CD4-positive, alpha-beta T cell treated with Interleukin-6 for 4 hours (primary cell): ENCODE results near the gene PLA2G4C.
A peak's percentile ranks its signal among the peaks of the same experiment; 100 is the strongest.
"Not testable (repeated sequence)": the region's sequence is repeated elsewhere in the genome, so short reads cannot be mapped to it uniquely, and the experiment has no call there.

Experiments
- DNase-seq: peaks from one replicate; pipeline ENCODE4 v3.0.0-alpha.2; 2020; ENCODE audit warnings: mixed read lengths

The PLA2G4C gene

DNA sequence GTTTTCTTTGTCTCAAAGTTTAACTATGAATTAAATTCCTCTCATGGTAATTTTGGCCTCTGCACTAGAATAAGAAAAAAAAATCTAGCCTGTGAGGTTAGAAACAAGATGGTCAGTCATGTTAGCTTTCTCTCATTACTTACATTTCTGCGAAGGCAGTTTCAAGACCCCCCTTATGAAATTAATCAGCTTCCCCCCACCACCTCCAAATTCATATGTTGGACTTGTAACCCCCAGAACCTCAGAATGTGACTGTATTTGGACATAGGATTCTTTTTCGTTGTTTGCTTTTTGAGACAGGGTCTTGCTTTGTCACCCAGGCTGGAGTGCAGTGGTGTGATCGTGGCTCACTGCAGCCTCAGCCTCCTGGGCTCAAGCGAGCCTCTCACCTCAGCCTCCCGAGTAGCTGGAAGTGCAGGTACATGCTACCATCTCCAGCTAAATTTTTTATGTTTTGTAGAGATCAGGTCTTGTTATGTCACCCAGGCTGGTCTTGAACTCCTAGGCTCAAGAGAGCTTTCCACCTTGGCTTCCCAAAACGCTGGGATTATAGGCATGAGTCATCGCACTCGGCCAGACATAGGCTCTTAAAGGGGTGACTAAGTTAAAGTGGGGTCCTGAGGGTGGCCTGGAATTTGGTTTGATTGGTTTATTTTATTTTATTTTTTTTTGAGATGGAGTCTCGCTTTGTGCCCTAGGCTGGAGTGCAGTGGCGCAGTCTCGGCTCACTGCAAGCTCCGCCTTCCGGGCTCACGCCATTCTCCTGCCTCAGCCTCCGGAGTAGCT is 1.4 kb downstream of the PLA2G4C start:
- no peak for DNase-seq

DNA sequence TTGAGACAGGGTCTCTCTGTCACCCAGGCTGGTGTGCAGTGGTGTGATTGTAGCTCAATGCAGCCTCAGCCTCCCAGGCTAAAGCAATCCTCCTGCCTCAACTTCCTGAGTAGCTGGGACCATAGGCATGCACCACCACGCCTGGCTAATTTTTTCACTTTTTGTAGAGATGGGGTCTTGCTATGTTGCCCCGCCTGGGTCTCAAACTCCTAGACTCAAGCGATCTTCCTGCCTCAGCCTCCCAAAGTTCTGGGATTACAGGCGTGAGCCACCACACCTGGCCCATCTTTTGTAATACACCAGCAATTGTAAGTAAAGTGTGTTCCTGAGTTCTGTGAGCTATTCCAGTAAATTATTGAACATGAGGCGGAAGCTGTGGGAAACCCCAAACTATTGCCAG is 6.7 kb downstream of the PLA2G4C start:
- no peak for DNase-seq

DNA sequence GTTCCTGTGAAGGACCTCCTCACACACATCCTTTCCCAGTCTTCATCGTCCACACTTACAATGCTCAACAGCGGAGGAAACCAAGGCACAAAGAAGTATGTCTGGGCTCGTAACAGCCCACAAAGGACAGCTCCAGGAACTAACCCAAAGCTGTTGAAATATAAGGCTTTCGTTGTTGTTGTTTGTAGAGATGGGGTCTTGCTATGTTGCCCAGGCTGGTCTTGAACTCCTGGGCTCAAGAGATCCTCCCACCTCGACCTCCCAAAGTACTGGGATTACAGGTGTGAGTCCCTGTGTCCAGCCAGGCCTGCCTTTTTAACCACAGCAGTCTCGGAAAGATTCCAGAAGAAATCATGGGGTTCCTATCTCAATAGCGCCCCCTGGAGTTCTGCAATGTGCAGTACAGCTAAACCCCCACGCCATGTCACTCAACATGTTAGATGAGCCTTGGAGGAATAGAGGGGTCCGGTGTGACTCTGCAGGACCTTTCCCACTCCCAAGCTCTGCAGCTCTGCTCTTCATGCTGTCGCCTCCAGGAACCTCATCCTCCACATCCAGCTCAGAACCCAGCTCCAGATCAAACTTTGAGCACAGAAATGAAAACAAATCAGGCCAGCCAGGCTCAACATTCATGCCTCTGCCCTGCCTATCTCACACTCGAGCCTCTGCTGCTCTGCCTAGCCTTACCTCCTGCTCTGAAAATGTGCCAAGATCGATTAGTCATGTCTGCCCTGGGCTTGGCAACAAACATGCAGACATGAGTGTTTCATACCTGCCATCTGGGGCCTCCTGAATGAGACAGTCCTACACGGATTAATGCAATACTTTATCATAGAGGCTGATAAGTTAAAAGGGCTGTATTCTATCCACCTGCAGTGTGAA is 7.5 kb downstream of the PLA2G4C start:
- DNase-seq = peak; percentile 34

GRCh38 chr19:48095612-48096175 is 14.9 kb downstream of the PLA2G4C start:
- DNase-seq = no peak

DNA sequence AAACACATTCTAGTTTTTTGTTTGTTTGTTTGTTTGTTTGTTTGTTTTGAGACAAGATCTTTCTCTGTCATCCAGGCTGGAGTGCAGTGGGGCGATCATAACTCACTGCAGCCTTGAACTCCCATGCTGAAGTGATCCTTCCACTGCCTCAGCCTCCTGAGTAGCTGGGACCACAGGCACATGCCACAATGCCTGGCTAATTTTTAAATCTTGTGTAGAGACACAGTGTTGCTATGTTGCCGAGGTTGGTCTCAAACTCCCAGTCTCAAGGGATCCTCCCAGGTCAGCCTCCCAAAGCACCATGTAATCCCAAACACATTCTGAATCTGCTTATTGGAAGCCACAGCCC is 15.8 kb downstream of the PLA2G4C start:
- DNase-seq = no peak

- DNase-seq = no peak
Observed at GRCh38 chr19:48094129-48094854, 16.3 kb downstream of the PLA2G4C start.

DNA sequence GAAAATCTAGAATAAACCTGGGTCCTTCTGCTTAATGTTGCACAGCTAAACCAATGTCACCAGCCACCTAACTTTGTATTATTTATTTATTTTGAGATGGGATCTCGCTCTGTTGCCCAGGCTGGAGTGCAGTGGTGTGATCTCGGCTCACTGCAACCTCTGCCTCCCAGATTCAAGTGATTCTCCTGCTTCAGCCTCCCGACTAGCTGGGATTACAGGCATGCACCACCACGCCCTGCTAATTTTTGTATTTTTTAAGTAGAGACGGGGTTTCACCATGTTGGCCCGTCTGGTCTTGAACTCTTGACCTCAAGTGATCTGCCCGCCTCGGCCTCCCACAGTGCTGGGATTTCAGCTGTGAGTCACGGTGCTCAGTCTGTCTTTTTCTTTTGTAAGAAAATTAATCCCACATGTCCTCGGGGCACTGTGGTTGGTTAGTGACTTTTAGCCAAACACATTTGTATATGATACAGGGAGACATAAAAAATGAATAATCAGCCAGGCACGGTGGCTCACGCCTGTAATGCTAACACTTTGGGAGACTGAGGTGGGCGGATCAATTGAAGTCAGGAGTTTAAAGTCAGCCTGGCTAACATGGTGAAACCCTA is 19.4 kb downstream of the PLA2G4C start:
- DNase-seq = not testable (repeated sequence)

DNA sequence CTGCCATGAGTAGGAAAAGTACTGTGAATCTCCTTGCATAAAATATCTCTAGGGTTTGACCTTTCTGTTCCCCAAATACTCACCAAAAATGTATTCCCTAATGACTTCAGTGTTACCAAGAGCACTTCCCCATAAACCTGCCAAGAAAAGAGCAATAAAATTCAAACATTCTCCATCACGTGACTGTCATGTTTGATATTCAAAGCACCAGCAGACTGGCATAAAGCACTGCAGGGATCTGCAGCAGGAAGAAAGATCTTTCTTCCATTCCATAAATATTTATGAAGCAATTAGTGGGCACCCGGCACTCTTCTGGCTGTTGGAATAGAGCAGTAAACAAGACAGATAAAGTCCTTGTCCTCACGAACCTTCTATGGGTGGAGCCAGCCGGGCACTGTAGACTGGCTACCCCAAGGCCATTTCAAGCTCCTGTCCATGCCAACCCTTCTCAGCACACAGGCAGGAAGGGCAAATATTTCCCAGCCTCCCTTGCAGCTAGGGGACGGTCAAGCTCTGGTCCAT is 20.3 kb downstream of the PLA2G4C start:
- DNase-seq = no peak

DNA sequence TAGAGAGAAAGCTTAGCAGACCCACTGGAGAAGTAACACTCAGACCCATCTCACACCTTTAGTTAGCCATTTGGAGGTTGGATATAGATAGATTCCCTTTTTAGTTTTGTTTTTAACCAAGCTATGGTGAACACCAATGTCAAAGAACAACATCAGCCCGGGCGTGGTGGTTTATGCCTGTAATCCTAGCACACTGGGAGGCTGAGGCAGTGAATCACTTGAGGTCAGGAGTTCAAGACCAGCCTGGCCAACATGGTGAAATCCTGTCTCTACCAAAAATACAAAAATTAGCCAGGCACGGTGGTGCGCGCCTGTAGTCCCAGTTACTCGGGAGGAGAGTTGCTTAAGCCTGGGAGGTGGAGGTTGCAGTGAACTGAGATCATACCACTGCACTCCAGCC is 21.6 kb downstream of the PLA2G4C start:
- DNase-seq = not testable (repeated sequence)

DNA sequence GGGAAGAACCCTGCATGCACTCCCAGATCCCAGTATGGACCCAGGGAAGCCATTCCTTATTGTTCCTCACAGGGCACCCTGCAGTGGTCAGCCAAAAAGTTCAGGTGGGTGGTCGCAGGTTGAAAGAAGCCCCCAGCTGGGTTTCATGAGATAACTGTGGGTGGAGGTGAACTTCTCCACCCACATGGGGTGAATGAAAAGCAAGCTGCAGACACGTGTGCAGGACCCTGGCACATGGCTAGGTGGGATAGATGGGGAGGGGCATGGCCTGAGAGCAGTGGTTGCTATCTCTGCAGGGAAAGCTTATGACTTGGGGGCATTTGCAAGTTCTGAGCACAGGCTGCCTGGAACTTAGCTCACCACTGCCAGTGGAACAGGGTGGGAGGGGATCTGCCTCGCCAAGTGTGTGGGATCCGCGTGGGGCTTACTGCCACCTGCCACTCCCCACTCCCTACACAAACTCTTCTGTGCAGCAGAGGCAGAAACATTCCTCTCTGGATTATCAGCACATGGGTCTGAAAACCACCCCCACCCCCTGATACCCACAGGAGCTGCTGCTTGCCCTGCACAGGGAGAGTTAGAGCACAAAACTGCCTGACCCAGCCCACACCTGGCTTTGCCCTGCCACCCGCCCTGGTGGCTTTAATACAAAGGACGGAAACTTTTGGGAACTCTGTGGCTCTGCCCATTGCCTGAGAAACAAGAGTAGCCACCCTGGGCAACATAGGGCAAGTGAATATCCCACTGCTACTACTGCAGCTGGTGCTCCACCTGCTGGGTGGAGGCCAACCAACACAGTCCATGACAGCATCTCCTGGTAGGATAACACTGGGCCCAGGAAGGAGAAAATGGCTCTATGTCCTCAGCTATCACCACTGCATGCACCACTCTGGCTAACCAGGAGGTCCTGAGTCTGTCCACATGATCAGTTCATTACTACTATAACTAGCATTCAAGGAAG is 24.4 kb downstream of the PLA2G4C start:
- DNase-seq = no peak

GRCh38 chr19:48085076-48085475 is 25.5 kb downstream of the PLA2G4C start:
- DNase-seq = no peak

GRCh38 chr19:48081106-48081505 is 29.5 kb downstream of the PLA2G4C start:
- DNase-seq = no peak

GRCh38 chr19:48070177-48070769 is 40.3 kb downstream of the PLA2G4C start:
- DNase-seq = not testable (repeated sequence)

- DNase-seq = no peak
Observed at GRCh38 chr19:48069435-48069834, 41.2 kb downstream of the PLA2G4C start.

DNA sequence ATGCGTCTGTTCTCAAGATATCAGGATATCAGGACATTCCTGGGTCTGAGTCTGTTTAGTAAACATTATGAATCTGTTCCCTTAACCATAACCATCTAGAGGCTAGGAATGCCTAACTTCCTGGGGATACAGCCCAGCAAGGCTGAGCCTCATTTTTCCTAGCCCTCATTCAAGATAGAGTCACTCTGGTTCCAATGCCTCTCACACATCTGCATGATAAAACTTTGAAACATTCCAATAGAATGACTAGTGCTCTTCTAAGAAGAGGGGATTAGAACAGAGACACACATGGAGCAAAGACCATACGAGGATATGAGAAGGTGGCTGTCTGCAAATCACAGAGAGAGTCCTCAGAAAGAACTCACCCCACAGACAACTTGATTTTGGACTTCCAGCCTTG is 46.1 kb downstream of the PLA2G4C start:
- no peak for DNase-seq

DNA sequence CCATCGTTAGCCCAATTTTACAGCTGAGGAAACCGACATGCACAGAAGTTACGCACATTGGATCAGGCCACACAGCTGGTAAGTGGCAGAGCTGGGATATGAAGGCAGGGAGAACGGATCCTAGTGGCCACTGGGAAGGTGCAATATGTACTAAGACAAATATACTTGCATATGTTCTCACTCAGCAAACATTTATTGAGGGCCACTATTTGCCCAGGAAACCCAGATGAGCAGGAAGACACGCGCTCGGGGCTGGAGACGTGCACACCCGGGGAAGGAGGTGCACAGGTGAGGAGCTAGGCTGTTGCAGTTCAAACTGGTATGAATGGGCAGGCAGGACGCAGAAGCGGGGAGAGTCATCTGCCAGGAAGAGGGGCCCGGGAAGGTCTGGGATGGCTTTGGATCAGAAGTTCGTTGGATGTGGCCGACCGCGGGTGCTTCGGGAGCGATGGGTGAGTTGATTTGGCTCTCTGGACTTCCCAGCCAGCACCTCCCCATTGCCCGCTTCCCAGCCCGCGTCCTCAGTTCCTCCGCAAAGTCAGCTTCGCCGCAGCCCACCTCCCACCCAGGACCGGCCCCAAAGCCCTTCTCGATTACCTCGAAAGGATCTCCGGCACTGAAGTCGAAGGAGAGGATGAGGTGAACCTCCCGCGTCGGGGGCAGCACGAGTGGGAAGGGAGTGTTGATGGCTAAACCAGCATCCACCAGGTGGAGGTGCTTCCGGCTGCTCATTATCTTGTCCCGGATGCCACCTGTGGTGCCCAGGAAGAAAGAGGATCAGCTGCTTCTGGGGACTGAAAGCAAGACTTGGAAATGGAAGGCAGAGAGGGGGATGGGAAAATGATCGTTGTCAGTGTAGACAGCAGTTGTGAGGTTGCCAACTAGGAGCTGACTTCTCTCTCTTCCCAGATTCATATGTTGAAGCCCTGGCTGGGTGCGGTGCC is 48.9 kb downstream of the PLA2G4C start:
- DNase-seq = no peak

- DNase-seq = no peak
Observed at GRCh38 chr19:48060381-48060780, 50.2 kb downstream of the PLA2G4C start.

DNA sequence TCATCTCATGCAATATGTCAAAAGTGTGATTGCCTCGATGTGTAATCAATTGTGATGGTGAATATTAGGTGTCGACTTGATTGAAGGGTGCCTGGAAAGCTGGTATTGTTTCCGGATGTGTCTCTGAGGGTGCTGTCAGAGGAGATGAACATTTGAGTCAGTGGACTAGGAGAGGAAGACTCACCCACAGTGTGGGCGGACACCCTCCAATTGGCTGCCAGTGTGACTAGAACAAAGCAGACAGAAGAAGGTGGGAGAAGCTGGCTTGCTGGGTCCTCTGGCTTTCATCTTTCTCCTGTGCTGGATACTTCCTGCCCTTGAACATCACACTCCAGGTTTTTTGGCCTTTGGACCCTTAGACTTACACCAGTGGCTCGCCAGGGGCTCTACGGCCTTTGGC is 51.3 kb downstream of the PLA2G4C start:
- no peak for DNase-seq

GRCh38 chr19:48053856-48054255 is 56.8 kb downstream of the PLA2G4C start:
- no peak for DNase-seq

GRCh38 chr19:48053076-48053475 is 57.5 kb downstream of the PLA2G4C start:
- no peak for DNase-seq
